ENCODE results near the gene TPPP3.

DNA sequence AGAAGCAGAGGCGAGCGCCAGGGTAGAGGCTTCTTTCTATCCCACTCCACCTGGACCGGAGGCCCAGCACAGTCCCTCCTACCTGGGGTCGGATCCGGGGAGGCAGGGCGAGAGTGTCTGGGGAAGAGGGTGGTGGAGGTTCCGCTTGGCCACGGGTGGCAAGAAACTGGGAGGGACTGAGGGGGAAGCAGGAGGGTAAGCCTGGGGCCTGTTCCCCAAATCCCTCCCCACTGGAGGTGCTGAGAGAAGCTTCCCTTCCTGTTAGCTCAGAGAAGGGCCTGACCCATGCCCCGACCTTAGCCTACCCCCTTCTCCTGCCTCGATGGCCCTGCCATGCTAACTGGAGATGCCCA, 1.8 kb upstream of the TPPP3 start:
- no peak for TF ChIP-seq CTCF (IDR thresholded peaks at IDR 0.05; ENCODE audit: low read depth, low read length)
- TF ChIP-seq EZH2phosphoT487 (IDR thresholded peaks at IDR 0.05; ENCODE audit: low read depth): no peak
